ENCODE results near the gene KIR3DL2. TPM values are rescaled to one million over a fixed set of nuclear protein-coding genes. Genes with fewer than 3 reads are reported as not detected.
"Not testable (repeated sequence)": the region's sequence is repeated elsewhere in the genome, so short reads cannot be mapped to it uniquely, and the experiment has no call there.

Gene KIR3DL2
- total RNA-seq, 3 donors from 2014 or later, result 0.22 to 0.26 TPM; not detected in 1

- intact Hi-C loops (cut with DNase I, micrococcal nuclease), result no loop called here
- no peak for ATAC-seq
- DNase-seq, result no peak
- Histone ChIP-seq H3K9me3 (no peaks in the 10 kb centered on the region), H3K4me1 (ENCODE audit: low read depth) (no peaks in the 10 kb centered on the region), H3K36me3 (ENCODE audit: low read depth) (no peaks in the 10 kb centered on the region), H3K4me3 (no peak overlapping the region)
- TF ChIP-seq CTCF (IDR thresholded peaks at IDR 0.05), result no peak
These were observed 43.2 kb downstream of the KIR3DL2 start for GRCh38 chr19:54893406-54893805.

GRCh38 chr19:54894106-54894505, 43.9 kb downstream of the KIR3DL2 start:
- H3K4me1 ChIP-seq (ENCODE audit: low read depth); DNase-seq; H3K36me3 ChIP-seq (ENCODE audit: low read depth); ATAC-seq; H3K9me3 ChIP-seq; intact Hi-C loops (cut with DNase I, micrococcal nuclease); H3K4me3 ChIP-seq: not testable (repeated sequence)

GRCh38 chr19:54896036-54896435, 45.8 kb downstream of the KIR3DL2 start:
- TF ChIP-seq CTCF (IDR thresholded peaks at IDR 0.05), result no peak
- no peak for DNase-seq
- Histone ChIP-seq H3K4me1 (ENCODE audit: low read depth) (no peaks in the 10 kb centered on the region), H3K36me3 (ENCODE audit: low read depth) (no peaks in the 10 kb centered on the region), H3K4me3 (no peak overlapping the region), H3K9me3 (no peaks in the 10 kb centered on the region)
- intact Hi-C loops (cut with DNase I, micrococcal nuclease), result no loop called here
- no peak for ATAC-seq

GRCh38 chr19:54898685-54899084, 48.4 kb downstream of the KIR3DL2 start:
- intact Hi-C loops (cut with DNase I, micrococcal nuclease); H3K36me3 ChIP-seq (ENCODE audit: low read depth); ATAC-seq; H3K4me3 ChIP-seq; DNase-seq; H3K9me3 ChIP-seq; H3K4me1 ChIP-seq (ENCODE audit: low read depth): not testable (repeated sequence)

GRCh38 chr19:54899646-54900045, 49.4 kb downstream of the KIR3DL2 start:
- H3K36me3 ChIP-seq (ENCODE audit: low read depth); ATAC-seq; intact Hi-C loops (cut with DNase I, micrococcal nuclease); DNase-seq; H3K9me3 ChIP-seq; H3K4me1 ChIP-seq (ENCODE audit: low read depth); H3K4me3 ChIP-seq: not testable (repeated sequence)

GRCh38 chr19:54901153-54901552, 50.9 kb downstream of the KIR3DL2 start:
- H3K4me3 ChIP-seq; H3K36me3 ChIP-seq (ENCODE audit: low read depth); H3K9me3 ChIP-seq; intact Hi-C loops (cut with DNase I, micrococcal nuclease); ATAC-seq; H3K4me1 ChIP-seq (ENCODE audit: low read depth): not testable (repeated sequence)
- peak in 1 of 3 donors; percentile 59 for DNase-seq

- Histone ChIP-seq H3K4me3 (no peak overlapping the region), H3K4me1 (ENCODE audit: low read depth) (no peaks in the 10 kb centered on the region), H3K9me3 (no peaks in the 10 kb centered on the region), H3K36me3 (ENCODE audit: low read depth) (no peaks in the 10 kb centered on the region)
- no peak for TF ChIP-seq CTCF (IDR thresholded peaks at IDR 0.05)
- intact Hi-C loops (cut with DNase I, micrococcal nuclease), result no loop called here
- no peak for DNase-seq
- ATAC-seq, result no peak
These were observed 51.8 kb downstream of the KIR3DL2 start for GRCh38 chr19:54902061-54902460.

- TF ChIP-seq CTCF (IDR thresholded peaks at IDR 0.05), result no peak
- Histone ChIP-seq H3K36me3 (ENCODE audit: low read depth) (no peaks in the 10 kb centered on the region), H3K9me3 (no peaks in the 10 kb centered on the region), H3K4me3 (no peak overlapping the region), H3K4me1 (ENCODE audit: low read depth) (no peaks in the 10 kb centered on the region)
- no peak for ATAC-seq
- intact Hi-C loops (cut with DNase I, micrococcal nuclease), result no loop called here
- no peak for DNase-seq
These were observed 53.1 kb downstream of the KIR3DL2 start for GRCh38 chr19:54903303-54903702.

GRCh38 chr19:54904261-54904660, 54.0 kb downstream of the KIR3DL2 start:
- intact Hi-C loops (cut with DNase I, micrococcal nuclease); ATAC-seq; H3K36me3 ChIP-seq (ENCODE audit: low read depth); H3K4me1 ChIP-seq (ENCODE audit: low read depth); DNase-seq; H3K9me3 ChIP-seq; H3K4me3 ChIP-seq: not testable (repeated sequence)
